K562 (cell line): ENCODE data around the gene INPP1. TPM values are rescaled to one million over a fixed set of nuclear protein-coding genes. Genes with fewer than 3 reads are reported as not detected.

Experiments used
- ATF7 ChIP-seq: fragments of 450-650 bp; IDR thresholded peaks from 2 replicates; pipeline ENCODE4 v1.7.1; 2014; ENCODE audit warnings: mild to moderate bottlenecking, moderate library complexity
- CBFA2T2 ChIP-seq: fragments of 450-650 bp; conservative IDR thresholded peaks from 2 replicates; pipeline ENCODE4 v1.6.1; 2017; ENCODE audit warnings: mild to moderate bottlenecking
- ELF1 ChIP-seq: fragments of 200-800 bp; sonication (Bioruptor generic); IDR thresholded peaks from 2 replicates; pipeline ENCODE4 v1.6.1; 2016; ENCODE audit warnings: missing genetic modification characterization, missing compliant biosample characterization
- HNRNPLL ChIP-seq: fragments of 200-400 bp; formaldehyde crosslinking; IDR thresholded peaks from 2 replicates; pipeline ENCODE4 v1.6.1; 2017; ENCODE audit warnings: low read length, low read depth, mild to moderate bottlenecking; ENCODE audit not compliant: poor library complexity, severe bottlenecking
- KAT7 ChIP-seq: sonication (generic); formaldehyde crosslinking; IDR thresholded peaks from 2 replicates; pipeline ENCODE4 v1.8.0; 2022; ENCODE audit warnings: missing genetic modification reagents, mild to moderate bottlenecking, borderline replicate concordance
- MAZ ChIP-seq, 2 experiments: fragments of 450-650 bp in 1 of 2; sonication (generic) in 1 of 2; formaldehyde crosslinking; IDR thresholded peaks in 1 of 2; conservative IDR thresholded peaks in 1 of 2; 2 replicates each; pipeline versions ENCODE4 v1.4.0 to v1.5.0; 2020; ENCODE audit warnings: mild to moderate bottlenecking in 1 of 2, missing genetic modification reagents in 1 of 2
- MYNN ChIP-seq, 2 experiments: sonication (generic); formaldehyde crosslinking in 1 of 2; IDR thresholded peaks; 2 replicates each; pipeline versions ENCODE4 v1.5.0 to v1.6.1; 2016 to 2020; ENCODE audit warnings: antibody characterized with exemption in 1 of 2, missing genetic modification reagents in 1 of 2
- NR4A1 ChIP-seq, 2 experiments: fragments of 250-450 bp in 1 of 2; fragments of 450-650 bp in 1 of 2; sonication (Bioruptor Pico) in 1 of 2; IDR thresholded peaks; 2 replicates each; pipeline versions ENCODE4 v1.4.0 to v1.6.1; 2016 to 2020; ENCODE audit warnings: mild to moderate bottlenecking in 2 of 2, missing compliant biosample characterization in 1 of 2, missing genetic modification characterization in 1 of 2, moderate library complexity in 1 of 2
- POLR2G ChIP-seq: fragments of 200-400 bp; formaldehyde crosslinking; IDR thresholded peaks from 2 replicates; pipeline ENCODE4 v1.6.1; 2017; ENCODE audit warnings: low read depth, mild to moderate bottlenecking, antibody characterized with exemption, low read length, moderate library complexity
- RCOR1 ChIP-seq, 2 experiments: IDR thresholded peaks; 2 replicates each; pipeline ENCODE4 v1.6.1; 2012; ENCODE audit warnings: low read depth in 2 of 2, low read length in 2 of 2, borderline replicate concordance in 1 of 2, improper control_type of control experiment in 1 of 2
- RNF2 ChIP-seq: sonication (generic); IDR thresholded peaks from 2 replicates; pipeline ENCODE4 v1.6.1; 2016
- SOX6 ChIP-seq: fragments of 450-650 bp; IDR thresholded peaks from 2 replicates; pipeline ENCODE4 v1.6.1; 2014; ENCODE audit warnings: mild to moderate bottlenecking
- SP1 ChIP-seq: sonication (generic); formaldehyde crosslinking; IDR thresholded peaks from 2 replicates; pipeline ENCODE4 v1.8.1; 2022; ENCODE audit warnings: mild to moderate bottlenecking, missing genetic modification reagents
- TBP ChIP-seq: optimal IDR thresholded peaks from 2 replicates; pipeline ENCODE3; 2011; ENCODE audit warnings: low read depth, low read length, improper control_type of control experiment
- TEAD4 ChIP-seq, 2 experiments: sonication (generic) in 1 of 2; formaldehyde crosslinking in 1 of 2; IDR thresholded peaks; 2 replicates each; pipeline versions ENCODE4 v1.6.1 to v1.8.0; 2012 to 2022; ENCODE audit warnings: borderline replicate concordance in 1 of 2, inconsistent platforms in 1 of 2, low read length in 1 of 2, mild to moderate bottlenecking in 1 of 2, missing genetic modification reagents in 1 of 2
- YY1 ChIP-seq, 3 experiments: IDR thresholded peaks; 2 replicates each; pipeline ENCODE4 v1.6.1; 2011; ENCODE audit warnings: low read length in 2 of 3, mild to moderate bottlenecking in 2 of 3, moderate library complexity in 2 of 3, borderline replicate concordance in 1 of 3, control low read depth in 1 of 3, low read depth in 1 of 3; ENCODE audit not compliant: insufficient read depth in 3 of 3, insufficient replicate concordance in 2 of 3, control insufficient read depth in 1 of 3, insufficient read length in 1 of 3; ENCODE audit errors: extremely low read depth in 1 of 3
- ZBTB12 ChIP-seq: fragments of 250-450 bp; sonication (Bioruptor Pico); IDR thresholded peaks from 2 replicates; pipeline ENCODE4 v1.4.0; 2020
- ZBTB2 ChIP-seq: fragments of 450-650 bp; IDR thresholded peaks from 2 replicates; pipeline ENCODE4 v1.6.1; 2016; ENCODE audit warnings: antibody characterized with exemption
- ZNF707 ChIP-seq: fragments of 250-450 bp; sonication (Bioruptor Pico); conservative IDR thresholded peaks from 2 replicates; pipeline ENCODE4 v1.8.0; 2022; ENCODE audit warnings: inconsistent platforms, mild to moderate bottlenecking, moderate library complexity
- ZSCAN29 ChIP-seq: fragments of 450-650 bp; IDR thresholded peaks from 2 replicates; pipeline ENCODE4 v1.6.1; 2017
- polyA plus RNA-seq, 8 experiments: library from polyadenylated mRNA; depleted of rRNA in 4 of 8; stranded (reverse) in 5 of 8; unstranded in 3 of 8; fragments of >200 nt; fragmentation: Nextera tagmentation in 2 of 8; fragmentation: Illumina TruSeq in 1 of 8; extraction: Ambion mirVana in 2 of 8; extraction: Trizol in 1 of 8; gene quantifications; 2 replicates each; pipeline versions ENCODE4 v1.2.1 to v1.2.3, GENCODE V29; 2011 to 2014; ENCODE audit warnings: inconsistent platforms in 1 of 8, missing spikeins in 1 of 8
- total RNA-seq, 7 experiments: library from RNA; depleted of rRNA in 6 of 7; stranded (reverse); fragments of >200 nt in 6 of 7; fragmentation: Illumina TruSeq in 2 of 7; extraction: Trizol in 2 of 7; gene quantifications; 2 replicates each; pipeline versions ENCODE4 v1.2.1 to v1.2.3, GENCODE V29; 2011 to 2021; ENCODE audit warnings: low replicate concordance in 1 of 7
- TF ChIP-seq, protein P1 (sequence below): fragments of 450-650 bp; formaldehyde crosslinking; conservative IDR thresholded peaks from 2 replicates; pipeline ENCODE4 v1.4.0; 2022; ENCODE audit warnings: mild to moderate bottlenecking, missing genetic modification characterization

The INPP1 gene
- total and polyA plus RNA-seq, 9 of the 15 experiments (the other 6 are each of a cell fraction or from before 2014, with no cell fraction given): 3.7 to 11.8 (median 6.5) TPM

DNA sequence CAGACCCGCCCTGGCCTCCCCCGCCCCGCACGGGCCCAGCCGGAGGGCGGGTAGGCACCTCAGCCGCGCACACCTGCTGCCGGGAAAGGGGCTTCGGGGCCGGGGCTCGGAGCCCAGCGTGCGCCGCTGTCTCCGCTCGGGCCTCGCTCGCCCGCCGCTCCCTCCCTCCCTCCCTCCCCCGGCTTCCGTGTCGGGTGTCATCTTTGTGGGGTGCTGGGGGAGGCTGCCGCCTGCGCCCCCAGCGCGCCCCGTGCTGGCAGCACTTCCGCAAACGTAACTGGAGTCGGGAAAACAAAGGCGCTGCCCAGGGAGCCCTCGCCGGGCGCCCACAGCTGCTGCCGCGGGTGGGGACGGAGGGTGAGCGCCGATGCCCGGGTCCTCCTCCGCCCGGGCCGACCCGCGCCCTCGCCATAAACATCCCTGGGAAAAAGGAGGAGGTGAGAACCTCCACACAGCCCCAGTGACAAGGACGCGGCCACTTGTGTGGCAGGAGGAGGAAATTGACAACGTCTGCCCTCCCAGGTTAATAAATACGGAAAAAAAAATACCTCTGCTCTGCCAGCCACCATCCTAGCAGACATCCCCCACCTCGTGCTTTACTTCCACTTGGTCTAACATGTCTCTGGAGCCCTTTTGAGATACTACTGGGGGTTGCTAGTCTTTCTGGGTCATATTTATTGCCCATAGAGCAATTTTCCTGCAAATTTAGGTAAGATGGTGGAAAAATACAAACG, 65.3 kb downstream of the INPP1 start (continued):
- peak; percentile 81 for TF ChIP-seq ELF1 (tag)
- no peak for TF ChIP-seq MYNN (IDR thresholded peaks at IDR 0.05)
- no peak for TF ChIP-seq MYNN (CRISPR knock-in tag; IDR thresholded peaks at IDR 0.05)
- no peak for TF ChIP-seq CBFA2T2
- TF ChIP-seq NR4A1 (CRISPR knock-in tag; IDR thresholded peaks at IDR 0.05): no peak
- no peak for TF ChIP-seq NR4A1 (tag; IDR thresholded peaks at IDR 0.05)
- no peak for TF ChIP-seq SP1 (CRISPR knock-in tag)
- TF ChIP-seq YY1 (IDR thresholded peaks at IDR 0.05; ENCODE audit: borderline replicate concordance in 1 of 3, control insufficient read depth in 1 of 3, extremely low read depth in 1 of 3, insufficient read depth in 3 of 3, insufficient read length in 1 of 3, insufficient replicate concordance in 2 of 3, low read depth in 1 of 3, low read length in 2 of 3): peak in 1 of 3 experiments; percentile 36
- TF ChIP-seq HNRNPLL: peak; percentile 46
- TF ChIP-seq SOX6: no peak
- no peak for TF ChIP-seq RNF2
- TF ChIP-seq ATF7: no peak
- no peak for TF ChIP-seq ZSCAN29
- TF ChIP-seq ZNF707: no peak
- TF ChIP-seq ZBTB12 (CRISPR knock-in tag): no peak
- peak; percentile 58 for TF ChIP-seq POLR2G
- no peak for TF ChIP-seq ZBTB2
- no peak for TF ChIP-seq TBP
- TF ChIP-seq RCOR1 (IDR thresholded peaks at IDR 0.05; ENCODE audit: borderline replicate concordance in 1 of 2, low read depth in 2 of 2, low read length in 2 of 2): no peak
- no peak for TF ChIP-seq TEAD4 (IDR thresholded peaks at IDR 0.05; ENCODE audit: low read length)
- TF ChIP-seq TEAD4 (CRISPR knock-in tag; IDR thresholded peaks at IDR 0.05; ENCODE audit: borderline replicate concordance): no peak
- no peak for TF ChIP-seq KAT7 (CRISPR knock-in tag)
- TF ChIP-seq, protein P1, sequence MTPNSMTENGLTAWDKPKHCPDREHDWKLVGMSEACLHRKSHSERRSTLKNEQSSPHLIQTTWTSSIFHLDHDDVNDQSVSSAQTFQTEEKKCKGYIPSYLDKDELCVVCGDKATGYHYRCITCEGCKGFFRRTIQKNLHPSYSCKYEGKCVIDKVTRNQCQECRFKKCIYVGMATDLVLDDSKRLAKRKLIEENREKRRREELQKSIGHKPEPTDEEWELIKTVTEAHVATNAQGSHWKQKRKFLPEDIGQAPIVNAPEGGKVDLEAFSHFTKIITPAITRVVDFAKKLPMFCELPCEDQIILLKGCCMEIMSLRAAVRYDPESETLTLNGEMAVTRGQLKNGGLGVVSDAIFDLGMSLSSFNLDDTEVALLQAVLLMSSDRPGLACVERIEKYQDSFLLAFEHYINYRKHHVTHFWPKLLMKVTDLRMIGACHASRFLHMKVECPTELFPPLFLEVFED (CRISPR knock-in tag): no peak
- peak; percentile 41 to 55 for TF ChIP-seq MAZ (CRISPR knock-in tag; conservative IDR thresholded peaks at IDR 0.05 in 1 of 2, IDR thresholded peaks at IDR 0.05 in 1 of 2)
